HG02973 (cell line): ENCODE results near the gene EXD2.

Experiments used
- ATAC-seq: cut with Tn5 transposase; IDR thresholded peaks from one replicate; pipeline ENCODE4 v1.9.1; 2021; ENCODE audit warnings: moderate library complexity; ENCODE audit not compliant: unreplicated experiment

Gene EXD2

DNA sequence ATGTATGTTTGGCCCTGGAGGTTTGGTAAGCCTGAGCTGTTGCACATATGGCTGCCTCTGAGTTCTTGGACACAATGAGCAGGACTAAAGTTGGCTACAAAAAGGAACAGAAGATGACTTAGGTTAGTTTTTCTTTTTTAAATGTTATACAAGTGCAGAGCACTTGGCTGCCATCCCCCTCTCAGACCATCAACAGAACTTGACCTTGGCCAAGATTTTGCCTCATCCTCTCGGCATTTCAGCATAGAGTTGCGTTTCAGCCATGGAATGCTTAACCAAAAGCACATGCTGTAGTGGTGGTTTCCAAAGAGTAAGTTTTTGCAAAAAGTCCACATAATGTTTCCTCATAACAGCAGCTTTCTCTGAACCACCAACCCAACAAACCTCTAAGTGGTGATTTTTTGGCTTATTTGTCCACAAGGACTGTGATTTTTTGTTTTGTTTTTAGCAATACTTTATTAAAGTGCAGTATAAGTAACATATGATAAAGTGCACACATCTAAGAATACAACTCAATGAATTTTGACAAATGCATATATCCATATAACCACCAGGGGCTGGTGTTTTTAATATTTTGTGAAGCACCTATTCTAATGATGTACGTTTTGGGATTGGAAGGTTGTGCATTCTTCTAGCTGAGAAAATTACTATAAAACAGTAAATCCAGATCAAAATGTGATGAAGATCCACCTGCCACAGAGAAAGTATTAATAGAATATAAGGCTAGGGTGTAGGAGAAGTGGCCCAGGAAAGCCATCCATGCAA, 56.6 kb downstream of the EXD2 start:
- no peak for ATAC-seq

DNA sequence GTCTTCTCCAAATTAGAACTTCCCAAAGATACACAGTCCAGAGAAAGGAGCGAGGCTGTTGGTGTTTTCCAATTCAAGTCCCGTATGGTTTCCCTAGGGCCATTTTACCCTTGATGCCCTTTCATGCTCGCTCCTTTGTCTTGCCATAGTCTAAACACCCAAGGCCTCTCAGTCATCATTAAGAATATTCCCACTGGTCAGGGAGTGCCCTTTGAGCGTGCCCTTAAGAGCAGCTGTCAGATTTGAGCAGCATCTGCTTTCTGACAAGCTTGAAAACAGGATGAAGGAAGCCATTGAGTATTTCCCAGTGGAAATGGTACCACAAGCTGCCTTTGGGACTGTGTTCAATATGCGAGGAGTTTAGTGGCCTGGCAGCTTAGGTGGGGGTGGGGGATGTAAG, 58.3 kb downstream of the EXD2 start:
- ATAC-seq: no peak

DNA sequence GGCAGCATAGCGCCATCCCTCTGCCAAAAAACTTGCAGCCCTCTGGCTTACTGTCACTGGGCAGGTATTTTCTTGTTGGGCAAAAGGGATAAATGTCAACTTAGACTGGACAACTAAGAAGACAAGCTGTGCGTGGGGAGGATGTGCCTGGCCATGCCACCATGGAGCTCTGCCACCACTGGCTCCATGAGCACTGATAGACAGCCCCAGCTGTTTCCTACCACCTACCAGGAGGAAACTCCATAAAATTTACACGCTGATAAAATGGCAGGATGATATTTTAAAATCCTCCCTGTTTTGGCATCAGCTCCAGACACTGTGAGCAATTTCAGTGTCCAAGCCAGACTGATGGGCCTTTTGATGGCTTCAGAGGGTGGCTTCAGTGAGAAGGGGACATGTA, 61.6 kb downstream of the EXD2 start:
- no peak for ATAC-seq

DNA sequence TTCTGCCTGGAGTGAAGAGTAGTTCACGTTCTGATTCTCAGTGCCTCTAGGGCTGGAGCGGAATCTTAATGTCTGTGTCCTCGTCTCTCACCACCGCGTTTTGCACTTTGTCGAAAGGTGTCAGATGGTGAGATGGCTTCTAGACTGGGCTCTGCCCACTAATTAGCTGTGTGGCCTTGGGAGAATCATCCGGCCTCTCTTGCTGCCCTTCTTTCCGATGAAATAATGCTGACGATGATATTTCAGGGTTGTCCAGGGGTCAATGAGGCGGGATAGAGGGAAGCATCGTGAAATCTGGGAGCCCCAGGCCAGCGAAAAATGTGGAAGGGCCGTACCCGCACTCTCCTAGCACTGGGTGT, 67.8 kb downstream of the EXD2 start:
- no peak for ATAC-seq

DNA sequence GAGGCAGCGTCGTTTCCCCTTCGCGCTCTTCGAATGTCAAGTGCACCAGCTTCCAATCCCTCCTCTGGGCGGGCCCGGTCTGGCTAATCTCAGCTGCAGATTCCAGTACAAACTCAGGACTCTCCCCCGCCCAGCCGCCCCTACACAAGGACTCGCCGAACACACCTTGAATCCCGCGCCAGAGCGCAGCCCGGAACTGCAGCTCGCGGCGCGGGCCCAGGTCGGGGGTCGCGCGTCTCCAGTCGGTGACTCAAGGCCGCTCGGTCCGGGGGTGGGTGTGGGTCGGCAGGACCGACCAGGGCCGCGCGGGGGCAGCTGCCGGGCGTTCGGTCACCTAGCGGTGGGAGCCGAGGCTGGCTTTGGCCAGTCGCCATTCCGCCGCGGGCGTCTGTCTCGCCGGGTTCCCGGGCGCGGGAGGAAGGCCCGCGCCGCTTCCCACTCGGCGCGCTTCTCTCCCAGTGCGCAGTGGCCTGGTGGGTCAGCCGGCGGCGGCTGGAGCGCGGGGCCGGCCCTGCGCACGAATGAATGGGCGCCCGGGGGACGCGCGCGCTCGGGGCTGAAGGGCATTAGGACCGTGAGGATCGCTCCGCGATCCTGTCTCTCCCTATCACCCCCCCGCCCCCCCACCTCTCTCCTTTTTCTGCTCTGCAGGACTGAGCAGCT, 68.4 kb downstream of the EXD2 start, which contains the start of gene GALNT16:
GALNT16 (plus strand) TSS at position 632 of the 663 bp plus-strand sequence. CDS start 133 bp downstream, outside the sequence.
- no peak for ATAC-seq

DNA sequence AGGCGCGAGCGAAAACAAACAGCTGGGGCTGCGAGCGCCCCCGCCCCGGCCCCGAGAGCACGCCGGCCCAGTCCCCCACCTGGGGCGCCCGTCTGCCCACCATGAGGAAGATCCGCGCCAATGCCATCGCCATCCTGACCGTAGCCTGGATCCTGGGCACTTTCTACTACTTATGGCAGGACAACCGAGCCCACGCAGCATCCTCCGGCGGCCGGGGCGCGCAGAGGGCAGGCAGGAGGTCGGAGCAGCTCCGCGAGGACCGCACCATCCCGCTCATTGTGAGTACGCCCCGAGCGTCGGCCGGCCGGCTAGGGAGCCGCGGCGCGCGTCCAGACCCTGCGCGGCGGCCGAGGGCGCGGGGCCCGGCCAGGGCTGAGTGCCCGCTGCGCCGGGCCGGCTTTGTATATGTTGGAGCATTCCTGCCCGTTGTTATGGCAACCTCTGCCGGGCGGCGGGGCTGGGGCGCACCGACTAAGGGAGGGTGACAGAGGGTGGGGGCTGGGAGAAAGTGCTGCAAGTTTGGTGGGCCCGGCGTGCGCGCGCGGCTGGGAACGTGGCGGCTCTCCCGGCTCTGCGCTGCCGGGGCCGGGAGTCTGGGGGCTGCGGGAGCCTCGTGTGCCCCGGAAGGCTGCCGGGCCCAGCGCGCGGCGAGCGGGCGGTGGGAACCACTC, 69.0 kb downstream of the EXD2 start:
- no peak for ATAC-seq

DNA sequence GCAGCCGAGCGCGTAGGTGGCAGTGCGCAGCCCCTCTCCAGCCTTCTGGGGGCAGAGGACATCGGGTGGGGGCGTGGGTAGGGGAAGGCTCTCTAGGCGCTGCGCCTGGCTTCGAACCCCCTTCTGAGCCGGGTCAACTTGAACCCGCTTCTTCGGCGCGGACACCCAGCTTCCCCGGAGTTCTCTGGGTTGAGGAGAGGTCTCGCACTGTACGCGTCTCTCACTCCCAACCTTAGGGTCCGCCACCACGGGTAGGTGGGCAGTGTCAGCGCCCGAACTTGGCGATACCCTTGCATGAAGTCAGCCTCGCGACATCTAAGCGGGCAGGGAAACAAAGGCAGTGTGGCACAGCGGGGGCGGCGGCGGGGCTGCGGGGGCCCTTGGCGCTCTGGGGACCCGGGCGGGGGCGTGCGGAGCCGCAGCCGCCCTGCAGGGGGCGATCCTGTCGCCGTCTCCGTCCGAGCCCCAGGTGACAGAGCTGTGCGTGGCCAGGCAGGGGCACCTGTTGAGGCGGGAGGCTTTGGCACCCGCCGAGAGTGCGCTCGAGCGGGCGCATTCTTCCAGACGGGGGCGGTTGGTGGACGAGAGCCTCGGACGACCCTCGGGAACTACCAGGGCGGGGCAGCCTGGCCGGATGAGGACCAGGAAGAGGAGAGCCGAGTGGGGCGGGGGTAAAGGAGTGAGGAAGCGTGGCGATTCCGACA, 69.7 kb downstream of the EXD2 start:
- ATAC-seq: no peak

DNA sequence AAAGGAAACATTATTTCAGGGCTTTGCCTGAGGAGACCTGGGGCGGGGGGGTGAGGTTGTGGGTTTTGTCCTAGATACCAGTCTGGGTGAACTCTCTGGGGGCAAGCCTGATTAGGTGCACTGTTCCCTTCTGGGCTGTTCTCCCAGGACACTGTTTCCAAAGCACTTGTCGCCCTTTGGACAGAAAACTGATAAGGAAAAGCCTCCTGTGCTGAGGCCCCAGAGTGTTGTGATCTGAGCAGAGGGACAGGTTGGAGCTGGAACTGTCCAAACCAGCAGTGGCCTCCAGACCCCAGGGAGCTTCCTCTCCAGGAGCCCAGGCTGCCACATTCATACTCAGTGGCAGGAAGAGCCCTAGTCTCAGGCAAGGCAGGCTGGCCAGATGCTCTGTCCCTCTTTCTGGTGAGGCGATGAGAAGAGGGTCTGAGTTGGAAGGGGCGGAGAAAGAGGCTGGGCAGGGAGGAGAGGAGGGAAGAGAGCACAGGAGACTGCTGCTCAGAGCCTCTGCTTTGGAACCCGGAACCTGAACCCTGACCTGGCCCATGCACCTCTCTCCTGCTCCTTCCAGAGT, 70.5 kb downstream of the EXD2 start:
- no peak for ATAC-seq

DNA sequence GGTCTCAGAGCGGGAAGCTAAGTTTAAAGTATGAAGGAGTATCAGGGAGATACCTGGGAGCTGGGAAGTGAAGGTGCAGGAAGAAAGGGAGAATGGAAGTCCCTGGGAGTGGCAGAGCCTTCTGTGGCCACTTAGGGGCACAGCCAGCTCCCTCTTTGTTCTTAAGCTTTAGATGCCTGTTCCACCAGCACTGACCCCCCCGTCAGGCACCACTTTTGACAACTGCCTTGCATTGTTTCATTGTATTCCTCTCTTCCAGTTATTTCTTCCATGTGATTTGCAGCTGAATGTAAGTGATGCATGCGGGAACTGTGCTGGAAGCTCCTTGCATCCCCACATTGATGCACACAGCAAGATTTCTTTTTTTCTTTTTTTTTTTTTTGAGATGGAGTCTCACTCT, 71.2 kb downstream of the EXD2 start:
- no peak for ATAC-seq

DNA sequence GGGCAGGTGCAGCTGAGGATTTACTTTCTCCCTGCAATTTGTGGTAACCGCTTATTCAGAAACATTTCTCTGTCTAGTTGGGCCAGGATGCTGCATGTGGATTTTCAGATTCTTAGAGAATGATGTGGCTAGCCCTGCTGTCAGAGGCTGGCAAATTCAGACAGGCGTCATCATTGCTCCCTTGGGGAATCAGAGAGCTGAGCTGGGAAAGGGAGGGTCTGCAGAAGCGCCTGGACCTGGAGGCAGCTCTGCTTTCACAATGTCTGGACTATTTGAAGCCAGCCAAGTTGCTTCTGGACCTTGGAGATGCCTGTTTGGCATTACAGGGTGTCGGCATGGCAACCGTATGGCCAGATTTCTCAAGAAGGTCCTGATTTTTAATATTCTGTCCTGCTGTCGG, 72.1 kb downstream of the EXD2 start:
- no peak for ATAC-seq

DNA sequence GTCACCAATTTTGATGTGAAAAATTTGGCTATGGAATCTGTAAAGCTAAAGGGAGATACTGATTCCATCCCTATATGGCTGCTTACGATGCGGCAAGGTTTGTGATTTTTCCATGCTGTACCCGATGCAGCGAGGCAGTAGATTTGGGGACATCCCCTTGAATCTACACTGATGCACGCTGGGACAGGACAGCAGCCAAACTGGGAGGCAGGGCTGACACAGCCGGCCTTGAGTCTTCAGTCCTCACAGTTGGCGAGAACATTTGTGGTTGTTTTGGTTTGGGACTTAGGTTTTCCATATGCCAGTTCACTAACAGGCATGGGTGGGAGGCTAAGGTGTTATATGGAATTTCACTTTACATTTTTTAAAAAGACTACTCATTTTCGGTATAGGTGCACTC, 72.5 kb downstream of the EXD2 start:
- ATAC-seq: no peak

DNA sequence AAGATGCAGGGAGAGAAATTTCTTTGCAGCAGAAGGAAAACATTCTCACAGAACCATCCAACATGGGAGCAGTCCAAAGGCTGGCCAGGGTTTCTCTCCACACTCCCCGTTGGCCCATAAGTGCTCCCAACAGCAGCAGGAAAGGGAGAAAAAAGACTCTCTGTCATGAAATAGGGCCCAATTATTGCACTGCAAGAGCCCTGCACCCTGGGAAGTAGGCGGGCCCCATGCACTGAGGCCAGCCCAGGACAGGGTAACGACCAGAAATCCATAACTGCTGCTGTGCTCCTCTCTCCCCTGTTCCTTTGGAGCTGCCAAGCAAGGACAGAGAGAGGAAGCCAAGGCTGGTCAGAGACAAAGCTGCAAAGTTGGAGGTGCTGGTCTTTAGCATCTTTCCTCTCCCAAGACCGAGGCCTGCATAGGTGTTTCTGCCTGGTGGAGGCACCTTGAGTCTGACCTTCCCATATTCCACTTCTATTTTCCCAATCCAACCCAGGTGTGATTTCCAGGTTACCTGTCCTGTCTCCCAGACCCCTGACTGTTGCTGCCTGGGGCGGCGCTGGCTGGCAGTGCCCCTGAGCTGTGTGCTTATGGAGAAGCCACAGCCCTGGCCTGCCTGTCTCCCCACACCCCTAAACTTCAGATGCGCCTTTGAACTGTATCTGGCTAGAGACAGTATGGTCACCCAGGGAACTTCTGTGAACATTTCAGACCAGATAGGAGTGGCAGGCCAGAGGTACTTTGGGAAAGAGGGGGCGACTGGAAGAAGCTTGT, 75.5 kb downstream of the EXD2 start:
- no peak for ATAC-seq

DNA sequence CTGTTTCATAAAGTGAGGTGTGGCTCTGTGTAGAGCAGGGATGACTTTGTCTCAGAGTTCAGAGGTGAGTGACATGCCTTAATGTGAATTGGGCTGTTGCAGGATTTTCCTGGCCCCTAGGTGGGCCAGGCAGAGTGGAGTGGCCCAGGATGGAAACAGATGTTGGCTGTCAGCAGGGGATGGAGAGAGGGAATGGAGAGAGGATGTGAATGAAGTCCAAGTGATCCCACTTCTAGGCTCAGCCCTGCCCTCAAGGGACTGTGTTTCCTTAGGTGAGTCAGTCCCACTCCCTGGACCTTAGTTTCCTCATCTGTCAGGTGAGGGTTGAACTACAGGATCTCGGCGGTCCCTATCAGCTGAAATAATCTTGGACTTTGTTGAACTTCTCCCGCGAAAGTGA, 76.2 kb downstream of the EXD2 start:
- ATAC-seq: no peak

DNA sequence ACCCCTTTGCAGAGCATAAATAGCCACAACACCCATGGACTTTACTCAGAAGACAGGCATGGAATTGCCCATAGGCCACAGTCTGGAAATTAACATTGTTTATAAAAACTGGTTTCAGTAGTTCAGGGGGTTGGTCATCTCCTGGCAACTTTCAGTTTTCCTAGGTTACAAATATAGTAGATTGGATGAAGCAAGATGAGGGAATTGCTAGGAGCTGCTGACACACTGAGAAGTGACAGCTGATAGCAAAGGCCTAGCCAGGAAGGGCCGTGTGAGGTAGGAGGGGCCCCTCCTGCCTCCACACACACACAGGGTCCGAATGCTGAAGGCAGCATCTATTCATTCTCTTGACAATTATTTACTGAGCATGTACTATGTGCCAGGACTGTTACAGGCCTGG, 76.9 kb downstream of the EXD2 start:
- ATAC-seq: no peak

DNA sequence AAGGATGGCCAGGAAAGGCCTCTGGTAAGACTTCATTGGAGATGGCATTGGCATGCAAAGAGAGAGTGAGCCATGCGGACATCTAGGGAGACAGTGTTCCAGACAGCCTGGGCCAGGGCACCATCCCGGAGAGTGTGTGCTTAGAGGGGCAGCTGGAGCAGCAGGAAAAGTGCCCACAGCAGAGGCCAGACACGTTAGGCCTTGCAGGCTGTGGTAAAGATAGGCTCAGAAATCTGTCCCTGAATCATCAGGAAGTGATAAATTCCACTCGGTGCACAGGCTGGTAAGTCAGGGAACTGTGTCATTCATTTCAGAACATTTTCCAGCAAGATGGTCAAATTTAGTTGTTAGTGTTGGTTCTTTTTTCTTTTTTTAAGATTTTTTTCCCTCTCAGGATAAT, 77.5 kb downstream of the EXD2 start:
- ATAC-seq: no peak

DNA sequence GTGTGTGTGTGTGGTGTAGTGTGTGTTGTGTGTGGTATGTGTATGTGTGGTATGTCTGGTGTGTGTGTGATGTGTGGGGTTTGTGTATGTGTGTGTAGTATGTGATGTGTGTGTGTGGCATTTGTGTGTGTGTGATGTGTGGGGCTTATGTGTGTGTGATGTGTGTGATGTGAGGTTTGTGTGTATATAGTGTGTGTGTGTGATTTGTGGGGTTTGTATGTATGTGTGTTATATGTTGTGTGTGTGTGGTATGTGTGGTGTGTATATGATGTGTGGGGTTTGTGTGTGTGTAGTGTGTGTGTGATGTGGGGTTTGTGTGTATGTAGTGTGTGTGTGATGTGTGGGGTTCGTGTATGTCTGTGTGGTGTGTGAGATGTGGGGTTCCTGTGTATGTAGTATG, 78.1 kb downstream of the EXD2 start:
- ATAC-seq: no peak

DNA sequence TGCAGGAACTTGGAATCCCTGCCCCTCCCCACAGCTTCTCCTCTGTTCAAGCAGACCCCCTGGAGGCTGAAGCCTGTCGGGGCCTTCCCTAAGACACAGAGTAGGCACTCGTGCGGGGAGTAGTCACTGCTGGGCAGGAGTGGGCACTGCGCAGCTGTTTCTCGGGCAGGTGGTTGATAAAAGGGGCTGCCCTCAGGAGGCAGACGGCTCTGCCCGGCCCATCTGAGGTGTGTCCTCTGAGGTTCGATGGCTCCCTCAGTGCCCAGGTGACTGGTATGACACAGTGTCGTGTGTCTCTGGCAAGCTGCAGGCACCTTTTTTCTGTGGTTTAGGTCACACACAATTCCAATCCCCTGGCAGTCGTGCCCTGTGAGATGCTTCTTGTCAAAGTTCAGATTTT, 78.8 kb downstream of the EXD2 start:
- ATAC-seq: no peak

DNA sequence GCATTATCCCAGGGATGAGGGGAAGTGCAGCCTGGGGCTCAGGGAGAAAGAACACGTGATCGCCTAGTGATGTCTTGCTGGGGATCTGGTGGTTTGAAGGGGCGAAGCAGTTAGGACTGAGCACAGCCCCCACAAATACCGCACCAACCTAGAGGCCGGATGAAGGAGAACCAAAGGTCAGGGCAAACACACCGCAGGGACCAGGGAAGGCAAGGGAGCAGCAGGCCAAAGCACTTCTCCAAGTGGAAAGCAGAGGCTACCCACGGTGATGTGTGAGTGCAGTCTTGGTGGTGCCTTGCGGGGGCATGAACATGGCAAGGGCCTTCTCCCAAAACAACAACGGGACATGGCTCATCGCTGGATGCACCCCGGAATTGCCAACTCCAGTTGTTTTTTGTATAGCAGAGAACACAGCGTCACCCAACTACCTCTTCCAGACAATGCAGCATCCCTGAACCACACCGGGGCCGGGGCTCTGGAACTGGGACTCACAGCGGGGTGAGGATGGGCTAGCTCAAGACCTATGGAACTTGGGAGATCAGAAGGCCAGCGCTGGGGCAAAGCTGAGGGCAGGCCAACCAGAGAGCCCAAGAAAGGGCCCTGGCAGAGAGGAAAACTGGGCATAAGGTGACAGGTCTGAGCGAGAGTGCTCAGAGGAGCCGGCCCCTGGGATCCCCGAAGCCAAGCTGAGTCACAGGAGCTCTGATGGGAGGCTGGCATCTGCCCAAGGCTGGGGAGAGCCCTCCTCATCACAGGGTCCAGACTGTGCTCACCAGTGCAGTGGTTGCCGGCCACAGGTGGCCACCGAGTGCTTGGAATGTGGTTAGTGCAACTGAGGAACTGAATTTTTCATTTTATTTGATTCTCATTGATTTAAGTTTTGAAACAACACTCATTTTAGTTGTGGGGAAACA, 79.8 kb downstream of the EXD2 start:
- no peak for ATAC-seq

DNA sequence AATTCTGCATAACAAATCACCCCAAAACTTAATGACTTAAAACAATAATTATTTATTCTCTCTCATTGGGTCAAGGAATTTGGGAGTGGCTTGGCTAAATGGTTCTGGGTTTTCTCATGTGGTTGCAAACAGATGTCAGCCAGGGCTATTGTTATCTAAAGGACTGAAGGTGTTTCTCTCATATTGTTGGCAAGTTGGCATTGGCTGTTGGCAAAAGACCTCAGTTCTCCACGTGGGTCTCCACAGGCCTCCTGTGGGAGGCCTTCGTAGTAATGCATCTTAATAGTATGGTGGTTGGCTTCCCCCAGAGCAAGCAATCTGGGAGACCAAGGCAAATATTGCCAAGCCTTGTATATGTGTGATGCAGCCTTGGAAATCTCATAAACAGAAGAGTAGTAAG, 83.0 kb downstream of the EXD2 start:
- no peak for ATAC-seq
